ENCODE results near the gene PRICKLE2. TPM values are rescaled to one million over a fixed set of nuclear protein-coding genes. Genes with fewer than 3 reads are reported as not detected.
"Not testable (repeated sequence)": the region's sequence is repeated elsewhere in the genome, so short reads cannot be mapped to it uniquely, and the experiment has no call there.

PRICKLE2 gene
- total RNA-seq, 1 donor from 2014 or later, result not detected

- Mint-ChIP-seq H3K27me3 (ENCODE audit: insufficient read depth) (peaks cover 4% of the 10 kb centered on the region), H3K9me3 (no peaks in the 10 kb centered on the region), H3K27ac (no peak overlapping the region), H3K36me3 (ENCODE audit: low read depth) (no peaks in the 10 kb centered on the region), H3K4me1 (ENCODE audit: low read depth) (no peaks in the 10 kb centered on the region), H3K4me3 (no peak overlapping the region)
- intact Hi-C loops (cut with micrococcal nuclease), result no loop called here
- no peak for DNase-seq (ENCODE audit: low spot score)
Observed at GRCh38 chr3:64095802-64096201, 129.5 kb downstream of the PRICKLE2 start.

DNA sequence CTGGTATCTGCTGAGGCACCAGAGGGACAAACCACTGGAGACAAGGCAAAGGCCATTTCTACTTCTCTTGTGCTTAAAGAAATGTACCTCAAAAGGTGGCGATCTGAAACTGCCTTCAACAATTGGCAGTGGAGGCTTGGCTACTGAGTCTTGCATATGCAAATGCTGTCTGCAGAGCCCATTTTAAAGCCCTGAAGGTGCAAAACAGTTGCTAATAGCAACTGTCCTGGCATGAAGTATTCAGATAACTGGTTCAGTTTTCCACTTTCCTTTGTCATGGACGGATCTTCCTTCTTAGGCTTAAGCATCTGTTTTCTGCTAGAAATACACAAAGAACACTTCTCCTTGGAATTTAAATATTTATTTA, 130.6 kb downstream of the PRICKLE2 start:
- no peaks in the 10 kb centered on the region for H3K36me3 Mint-ChIP-seq (ENCODE audit: low read depth)
- intact Hi-C loops (cut with micrococcal nuclease), result no loop called here
- no peak for DNase-seq (ENCODE audit: low spot score)
- H3K27me3 Mint-ChIP-seq (ENCODE audit: insufficient read depth), result peaks cover 4% of the 10 kb centered on the region
- H3K4me3 Mint-ChIP-seq, result no peak overlapping the region
- H3K9me3 Mint-ChIP-seq, result no peaks in the 10 kb centered on the region
- no peak overlapping the region for H3K27ac Mint-ChIP-seq
- no peaks in the 10 kb centered on the region for H3K4me1 Mint-ChIP-seq (ENCODE audit: low read depth)

DNA sequence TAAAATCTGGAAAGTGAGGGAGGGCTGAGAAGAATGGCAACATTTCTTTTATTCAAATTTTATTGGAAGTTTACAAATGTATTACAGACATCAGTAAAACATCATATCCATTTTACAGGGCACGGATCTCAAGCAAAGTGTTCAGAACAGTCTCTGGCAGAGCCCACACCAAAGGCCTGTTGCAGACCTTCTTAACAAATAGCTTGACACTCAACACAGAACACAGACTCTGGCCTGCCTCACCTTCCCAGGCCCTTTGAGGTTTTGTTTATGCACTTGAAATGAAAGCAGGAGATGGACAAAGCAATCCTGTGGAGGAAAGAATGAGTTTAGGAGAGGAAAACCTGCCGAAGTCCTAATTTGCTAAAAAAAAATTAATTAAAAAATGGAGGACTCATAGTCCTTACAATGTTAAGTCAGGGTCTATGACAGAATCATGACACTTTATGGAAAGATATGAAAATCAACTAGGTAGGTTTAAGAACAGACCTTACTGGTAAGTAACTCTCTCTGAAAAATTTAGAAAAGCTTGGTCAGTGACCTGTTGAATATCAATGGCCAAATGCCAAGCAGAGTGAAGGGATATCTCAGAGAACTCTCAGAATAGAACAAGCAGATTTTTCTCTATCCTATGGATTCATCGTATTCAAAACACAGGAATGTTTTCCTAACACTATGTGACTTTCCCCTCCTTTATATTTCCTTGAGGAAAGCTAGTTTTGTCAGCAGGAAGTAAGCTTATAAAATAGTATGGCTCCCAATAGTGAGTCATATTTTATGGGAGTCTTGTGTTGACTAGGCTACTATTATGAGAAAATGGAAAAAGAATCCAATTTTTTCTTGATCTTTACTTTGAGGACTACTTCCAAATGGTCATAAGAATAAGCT, 131.2 kb downstream of the PRICKLE2 start:
- DNase-seq (ENCODE audit: low spot score), result no peak
- Mint-ChIP-seq H3K4me3 (no peak overlapping the region), H3K4me1 (ENCODE audit: low read depth) (no peaks in the 10 kb centered on the region), H3K27me3 (ENCODE audit: insufficient read depth) (peaks cover 4% of the 10 kb centered on the region), H3K27ac (no peak overlapping the region), H3K36me3 (ENCODE audit: low read depth) (no peaks in the 10 kb centered on the region), H3K9me3 (no peaks in the 10 kb centered on the region)
- intact Hi-C loops (cut with micrococcal nuclease), result no loop called here

GRCh38 chr3:64093211-64093610, 132.1 kb downstream of the PRICKLE2 start:
- no peak overlapping the region for H3K4me3 Mint-ChIP-seq
- no peak for DNase-seq (ENCODE audit: low spot score)
- no peak overlapping the region for H3K27ac Mint-ChIP-seq
- no peaks in the 10 kb centered on the region for H3K36me3 Mint-ChIP-seq (ENCODE audit: low read depth)
- intact Hi-C loops (cut with micrococcal nuclease), result no loop called here
- no peaks in the 10 kb centered on the region for H3K4me1 Mint-ChIP-seq (ENCODE audit: low read depth)
- peaks cover 4% of the 10 kb centered on the region for H3K27me3 Mint-ChIP-seq (ENCODE audit: insufficient read depth)
- H3K9me3 Mint-ChIP-seq, result no peaks in the 10 kb centered on the region

DNA sequence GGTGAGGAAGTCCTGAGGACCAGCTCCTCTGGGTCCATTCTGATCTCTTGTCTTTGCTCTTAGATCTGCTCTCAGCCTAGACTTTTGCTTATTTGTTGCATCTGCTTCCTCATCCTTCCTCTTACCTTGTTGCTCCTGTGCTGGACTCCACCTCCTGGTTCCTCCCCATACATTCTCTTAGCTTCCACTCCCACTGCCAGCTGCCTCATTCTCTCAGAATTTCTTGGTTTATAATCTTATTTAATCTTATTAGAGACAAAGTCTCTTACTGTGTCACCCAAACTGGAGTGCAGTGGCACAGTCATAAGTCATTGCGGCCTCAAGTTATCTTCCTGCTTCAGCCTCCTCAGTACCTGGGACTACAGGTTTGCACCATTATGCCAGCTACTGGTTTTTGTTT, 133.8 kb downstream of the PRICKLE2 start:
- Mint-ChIP-seq H3K4me1 (ENCODE audit: low read depth) (no peaks in the 10 kb centered on the region), H3K27ac (no peak overlapping the region), H3K9me3 (no peaks in the 10 kb centered on the region), H3K4me3 (no peak overlapping the region), H3K27me3 (ENCODE audit: insufficient read depth) (peaks cover 4% of the 10 kb centered on the region), H3K36me3 (ENCODE audit: low read depth) (no peaks in the 10 kb centered on the region)
- no peak for DNase-seq (ENCODE audit: low spot score)
- intact Hi-C loops (cut with micrococcal nuclease), result no loop called here

- H3K36me3 Mint-ChIP-seq (ENCODE audit: low read depth); H3K4me1 Mint-ChIP-seq (ENCODE audit: low read depth); H3K27me3 Mint-ChIP-seq (ENCODE audit: insufficient read depth); H3K27ac Mint-ChIP-seq; DNase-seq (ENCODE audit: low spot score); H3K4me3 Mint-ChIP-seq; intact Hi-C loops (cut with micrococcal nuclease); H3K9me3 Mint-ChIP-seq: not testable (repeated sequence)
Observed at GRCh38 chr3:64089386-64089785, 135.9 kb downstream of the PRICKLE2 start.

DNA sequence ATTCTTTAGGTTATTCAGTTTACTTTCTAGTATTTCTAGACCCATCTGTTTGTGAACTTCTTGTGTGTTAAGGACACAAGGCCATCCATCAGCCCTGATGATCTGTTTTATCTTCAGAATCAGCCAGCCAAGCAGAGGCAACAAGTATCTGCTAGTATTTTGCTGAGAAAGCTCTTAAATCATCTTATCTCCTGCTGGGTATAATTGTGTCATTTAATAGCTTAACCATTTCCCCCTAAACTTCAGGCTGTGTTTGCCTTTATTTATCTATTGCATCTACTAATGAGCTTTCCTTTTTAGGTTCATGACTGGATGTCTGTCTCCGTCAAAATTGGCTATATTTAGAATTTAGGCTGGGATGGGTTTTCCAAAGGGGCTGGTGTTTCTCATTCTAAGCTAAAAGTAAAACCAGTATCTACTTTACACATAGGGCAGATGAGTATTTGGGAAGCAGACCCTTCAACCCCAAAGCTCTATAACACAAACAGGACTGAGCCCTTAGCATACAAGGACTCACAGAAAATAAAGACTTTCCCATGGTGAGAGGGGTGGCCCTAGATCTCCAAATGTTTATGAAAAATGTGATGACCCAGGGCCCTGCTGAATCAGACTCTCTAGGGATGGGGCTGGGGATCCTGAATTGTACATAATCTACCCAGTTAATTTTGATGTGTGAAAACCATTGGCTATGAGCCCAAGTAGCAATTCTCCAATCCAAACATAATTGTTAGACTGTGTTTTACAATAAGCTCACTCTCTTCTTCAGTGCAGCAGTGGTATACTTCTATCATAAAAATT, 136.7 kb downstream of the PRICKLE2 start:
- DNase-seq (ENCODE audit: low spot score), result no peak
- intact Hi-C loops (cut with micrococcal nuclease), result no loop called here
- no peaks in the 10 kb centered on the region for H3K36me3 Mint-ChIP-seq (ENCODE audit: low read depth)
- H3K4me3 Mint-ChIP-seq, result no peak overlapping the region
- H3K9me3 Mint-ChIP-seq, result no peaks in the 10 kb centered on the region
- H3K4me1 Mint-ChIP-seq (ENCODE audit: low read depth), result no peaks in the 10 kb centered on the region
- no peak overlapping the region for H3K27ac Mint-ChIP-seq
- H3K27me3 Mint-ChIP-seq (ENCODE audit: insufficient read depth), result peaks cover 4% of the 10 kb centered on the region

GRCh38 chr3:64086479-64087252, 138.6 kb downstream of the PRICKLE2 start:
- Mint-ChIP-seq H3K27me3 (ENCODE audit: insufficient read depth) (no peaks in the 10 kb centered on the region), H3K4me1 (ENCODE audit: low read depth) (no peaks in the 10 kb centered on the region), H3K4me3 (no peak overlapping the region), H3K36me3 (ENCODE audit: low read depth) (no peaks in the 10 kb centered on the region), H3K9me3 (no peaks in the 10 kb centered on the region), H3K27ac (no peak overlapping the region)
- DNase-seq (ENCODE audit: low spot score), result no peak
- intact Hi-C loops (cut with micrococcal nuclease), result no loop called here

DNA sequence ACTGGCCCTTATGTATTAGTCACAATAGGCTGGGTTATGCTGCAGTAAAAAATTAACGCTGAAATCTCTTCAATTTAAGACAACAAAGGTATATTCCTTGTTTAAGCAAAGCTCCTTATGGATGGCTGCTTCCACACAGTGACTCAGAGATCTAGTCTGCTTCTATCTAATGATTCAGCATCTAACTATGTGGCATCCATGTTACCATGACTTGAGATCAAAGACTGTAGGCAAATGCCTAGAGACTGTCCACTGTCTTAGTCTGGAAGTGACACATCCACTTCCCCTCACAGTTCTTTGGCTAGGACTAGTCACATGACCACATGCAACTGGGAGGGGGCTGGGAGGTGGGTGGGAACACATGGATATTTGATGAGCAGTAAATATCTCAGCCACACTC, 140.6 kb downstream of the PRICKLE2 start:
- Mint-ChIP-seq H3K9me3 (no peaks in the 10 kb centered on the region), H3K27me3 (ENCODE audit: insufficient read depth) (no peaks in the 10 kb centered on the region), H3K4me1 (ENCODE audit: low read depth) (peaks cover 7% of the 10 kb centered on the region), H3K27ac (no peak overlapping the region), H3K4me3 (no peak overlapping the region), H3K36me3 (ENCODE audit: low read depth) (no peaks in the 10 kb centered on the region)
- no peak for DNase-seq (ENCODE audit: low spot score)
- intact Hi-C loops (cut with micrococcal nuclease), result no loop called here

DNA sequence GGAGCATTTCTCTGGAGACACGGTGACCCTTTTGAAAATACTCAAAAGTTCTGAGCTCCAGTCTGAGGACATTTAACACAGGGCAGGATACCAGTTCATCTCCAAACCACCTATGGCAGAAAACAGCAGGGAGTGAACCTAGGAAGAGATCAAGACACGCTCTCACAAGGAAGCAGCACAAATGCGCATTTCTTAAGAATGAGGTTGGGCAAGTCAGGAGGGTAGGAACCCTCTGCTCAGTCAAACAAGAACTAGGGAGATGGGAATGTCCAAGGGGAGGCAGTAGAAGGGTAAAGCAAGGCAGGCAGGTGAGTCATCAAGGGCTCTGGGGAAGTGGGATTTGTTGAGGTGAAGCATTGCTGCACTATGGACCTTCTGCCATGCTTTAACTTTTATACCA, 141.7 kb downstream of the PRICKLE2 start:
- Mint-ChIP-seq H3K36me3 (ENCODE audit: low read depth) (no peaks in the 10 kb centered on the region), H3K9me3 (no peaks in the 10 kb centered on the region), H3K4me3 (no peak overlapping the region), H3K4me1 (ENCODE audit: low read depth) (peaks cover 7% of the 10 kb centered on the region), H3K27me3 (ENCODE audit: insufficient read depth) (no peaks in the 10 kb centered on the region), H3K27ac (no peak overlapping the region)
- DNase-seq (ENCODE audit: low spot score), result no peak
- intact Hi-C loops (cut with micrococcal nuclease), result no loop called here

DNA sequence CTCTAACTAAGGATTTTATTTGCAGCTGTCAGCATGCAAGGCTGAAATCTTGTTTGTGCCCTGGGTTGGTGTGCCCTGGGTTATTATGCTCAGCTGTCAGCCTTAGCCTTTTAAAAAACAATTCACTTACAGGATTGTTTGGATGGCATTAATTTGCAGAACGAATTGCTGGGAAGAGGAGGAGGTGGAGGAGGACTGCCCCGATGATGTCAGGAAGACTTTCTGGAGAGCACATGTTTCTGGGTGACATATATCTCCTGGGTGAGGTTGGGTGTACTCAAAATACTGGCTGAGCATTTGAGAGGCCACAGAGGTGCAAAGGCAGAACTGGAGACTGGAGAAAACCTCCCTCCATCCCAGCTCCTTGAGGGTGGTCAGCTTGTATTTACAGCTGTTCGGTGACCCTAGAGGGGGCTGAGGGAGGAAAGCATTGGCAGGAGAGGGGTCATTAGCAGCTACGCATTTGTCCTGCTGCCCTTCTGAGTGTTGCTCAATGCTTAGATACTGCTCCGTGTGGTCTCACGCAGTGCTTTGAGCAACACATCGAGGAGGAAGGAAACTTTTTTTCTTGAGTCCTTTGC, 142.2 kb downstream of the PRICKLE2 start:
- Mint-ChIP-seq H3K27ac (no peak overlapping the region), H3K4me3 (no peak overlapping the region), H3K9me3 (no peaks in the 10 kb centered on the region), H3K27me3 (ENCODE audit: insufficient read depth) (no peaks in the 10 kb centered on the region), H3K36me3 (ENCODE audit: low read depth) (no peaks in the 10 kb centered on the region), H3K4me1 (ENCODE audit: low read depth) (peaks cover 7% of the 10 kb centered on the region)
- no peak for DNase-seq (ENCODE audit: low spot score)
- intact Hi-C loops (cut with micrococcal nuclease), result no loop called here

- DNase-seq (ENCODE audit: low spot score), result no peak
- intact Hi-C loops (cut with micrococcal nuclease), result no loop called here
- H3K4me1 Mint-ChIP-seq (ENCODE audit: low read depth), result peaks cover 7% of the 10 kb centered on the region
- H3K27me3 Mint-ChIP-seq (ENCODE audit: insufficient read depth), result no peaks in the 10 kb centered on the region
- H3K9me3 Mint-ChIP-seq, result no peaks in the 10 kb centered on the region
- no peak overlapping the region for H3K27ac Mint-ChIP-seq
- H3K36me3 Mint-ChIP-seq (ENCODE audit: low read depth), result no peaks in the 10 kb centered on the region
- no peak overlapping the region for H3K4me3 Mint-ChIP-seq
Observed at GRCh38 chr3:64082411-64082810, 142.9 kb downstream of the PRICKLE2 start.

Data from activated T-helper 1 cell treated with anti-CD3 and anti-CD28 coated beads, Interleukin-12 subunit alpha, Interleukin-12 subunit beta, Interleukin-2, Interleukin-4 antibody, amounts not matched to agents 30 ng/mL and 10 ng/mL and 1 ng/mL, durations not matched to agents 14 hours and 24 hours and 36 hours (primary cell).